Kidney (tissue), 14 donors: Measurements from ENCODE around the gene LUC7L. TPM values are rescaled to one million over a fixed set of nuclear protein-coding genes. Genes with fewer than 3 reads are reported as not detected.

Source experiments
- DNase-seq, 5 donors: peaks; one replicate each; pipeline ENCODE4 v3.0.0-alpha.2; 2013 to 2020
- FAIRE-seq: peaks from 2 replicates; lab custom pipeline; 2012; peaks lifted over from hg19 to GRCh38; lab: Jason Lieb, UNC
- H3K27ac ChIP-seq, 2 donors: one replicate each; pipeline ENCODE4 v1.7.0; 2013; ENCODE audit warnings: low read depth in 2 of 2, low read length in 2 of 2, inconsistent platforms in 1 of 2
- H3K27me3 ChIP-seq: one replicate; pipeline ENCODE4 v1.7.1; 2013; ENCODE audit warnings: low read length, inconsistent platforms; ENCODE audit not compliant: control insufficient read depth, insufficient read depth
- H3K36me3 ChIP-seq, 3 donors: one replicate each; pipeline versions ENCODE4 v1.7.0 to v1.7.1; 2013; ENCODE audit warnings: low read length in 3 of 3, control low read depth in 1 of 3, inconsistent platforms in 1 of 3; ENCODE audit not compliant: insufficient read depth in 3 of 3, control insufficient read depth in 2 of 3
- H3K4me1 ChIP-seq, 3 donors: one replicate each; pipeline versions ENCODE4 v1.7.0 to v1.7.1; 2013; ENCODE audit warnings: low read length in 3 of 3, inconsistent platforms in 1 of 3, low read depth in 1 of 3; ENCODE audit not compliant: control insufficient read depth in 2 of 3, insufficient read depth in 2 of 3
- H3K4me3 ChIP-seq, 3 donors: one replicate each; pipeline versions ENCODE4 v1.7.0 to v1.8.1; 2013; ENCODE audit warnings: low read length in 3 of 3, control low read depth in 1 of 3, inconsistent platforms in 1 of 3
- H3K9ac ChIP-seq, 3 donors: one replicate each; pipeline versions ENCODE4 v1.7.0 to v1.7.1; 2013; ENCODE audit warnings: low read length in 3 of 3, control low read depth in 1 of 3, inconsistent platforms in 1 of 3
- H3K9me3 ChIP-seq, 3 donors: one replicate each; pipeline versions ENCODE4 v1.7.0 to v1.7.1; 2013; ENCODE audit warnings: low read length in 3 of 3, control low read depth in 1 of 3, inconsistent platforms in 1 of 3; ENCODE audit not compliant: control insufficient read depth in 2 of 3, insufficient read depth in 1 of 3
- intact Hi-C: fragments of 100-400 bp; cut with DNase I; formaldehyde crosslinking; loops from one replicate; pipeline ENCODE4 v1.11.1; 2022
- polyA plus RNA-seq: library from polyadenylated mRNA; stranded (reverse); fragments of 350-450 nt; fragmentation: Illumina TruSeq; extraction: RNeasy Lipid Tissue Mini Kit (QIAGEN cat#74804); gene quantifications from one replicate; pipeline ENCODE4 v1.2.3, GENCODE V29; 2014; ENCODE audit warnings: low read depth, low replicate concordance; ENCODE audit not compliant: insufficient read depth
- total RNA-seq: library from RNA; stranded (reverse); fragmentation: NEBNext Ultra II Directional; extraction: Animal tissue kit (Norgen Biotek cat#: 25700); gene quantifications from one replicate; pipeline ENCODE4 v1.2.1, GENCODE V29; 2021
- TF ChIP-seq, protein P1 (sequence below): IDR thresholded peaks from 3 replicates; pipeline ENCODE4 v1.5.1; 2012; ENCODE audit warnings: mild to moderate bottlenecking, moderate library complexity, borderline replicate concordance; ENCODE audit not compliant: insufficient read depth; ENCODE audit errors: extremely low read depth
- donor health status: control.
- donor health status: control.
- donor health status: control.
- donor health status: control.
- donor health status: control.
- donor health status: DM: yes; HTN: yes; CAD: no.
- donor health status: Normal renal cell carcinoma (clear cell type).

LUC7L gene
- total and polyA plus RNA-seq, 2 donors from 2014 or later, result 56.3 to 72.0 TPM

DNA sequence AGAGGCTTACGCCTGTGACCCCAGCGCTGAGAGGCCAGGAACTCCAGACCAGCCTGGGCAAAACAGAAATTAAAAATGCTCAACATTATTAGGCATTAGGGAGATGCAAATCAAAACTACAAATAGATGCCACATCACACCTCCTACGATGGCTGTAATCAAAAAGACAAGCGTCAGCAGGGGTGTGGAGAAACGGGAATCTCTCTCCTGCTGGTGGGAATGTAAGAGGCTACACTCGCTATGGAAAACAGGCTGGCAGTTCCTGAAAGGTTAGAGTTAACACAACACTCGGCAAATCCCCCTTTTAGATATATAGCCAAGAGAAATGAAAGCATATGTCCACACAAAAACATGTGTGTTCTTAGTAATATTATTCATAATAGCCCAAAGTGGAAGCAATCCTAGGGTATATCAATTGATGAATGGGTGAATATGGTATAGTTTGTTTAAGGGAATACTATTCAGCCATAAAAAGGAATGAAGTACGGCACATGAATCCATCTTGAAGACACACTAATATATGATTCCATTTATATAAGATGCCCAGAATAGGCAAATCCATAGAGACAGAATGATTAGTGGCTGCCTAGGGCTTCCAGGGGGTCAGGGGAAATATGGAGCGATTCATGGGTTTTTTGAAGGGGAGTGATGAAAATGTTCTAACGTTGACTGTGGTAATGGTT is 88.9 kb downstream of the LUC7L start:
- no peak for DNase-seq

More for the DNA sequence above, 88.9 kb downstream of the LUC7L start:
- FAIRE-seq, result no peak
- peaks cover 0 to 2% (median 0%) of the 10 kb centered on the region in 3 donors for H3K4me1 ChIP-seq
- intact Hi-C loops, result no loop called here
- H3K4me3 ChIP-seq, result no peak overlapping the region
- H3K27ac ChIP-seq, result no peak overlapping the region
- no peaks in the 10 kb centered on the region for H3K27me3 ChIP-seq
- no peaks in the 10 kb centered on the region for H3K9me3 ChIP-seq
- TF ChIP-seq, protein P1, sequence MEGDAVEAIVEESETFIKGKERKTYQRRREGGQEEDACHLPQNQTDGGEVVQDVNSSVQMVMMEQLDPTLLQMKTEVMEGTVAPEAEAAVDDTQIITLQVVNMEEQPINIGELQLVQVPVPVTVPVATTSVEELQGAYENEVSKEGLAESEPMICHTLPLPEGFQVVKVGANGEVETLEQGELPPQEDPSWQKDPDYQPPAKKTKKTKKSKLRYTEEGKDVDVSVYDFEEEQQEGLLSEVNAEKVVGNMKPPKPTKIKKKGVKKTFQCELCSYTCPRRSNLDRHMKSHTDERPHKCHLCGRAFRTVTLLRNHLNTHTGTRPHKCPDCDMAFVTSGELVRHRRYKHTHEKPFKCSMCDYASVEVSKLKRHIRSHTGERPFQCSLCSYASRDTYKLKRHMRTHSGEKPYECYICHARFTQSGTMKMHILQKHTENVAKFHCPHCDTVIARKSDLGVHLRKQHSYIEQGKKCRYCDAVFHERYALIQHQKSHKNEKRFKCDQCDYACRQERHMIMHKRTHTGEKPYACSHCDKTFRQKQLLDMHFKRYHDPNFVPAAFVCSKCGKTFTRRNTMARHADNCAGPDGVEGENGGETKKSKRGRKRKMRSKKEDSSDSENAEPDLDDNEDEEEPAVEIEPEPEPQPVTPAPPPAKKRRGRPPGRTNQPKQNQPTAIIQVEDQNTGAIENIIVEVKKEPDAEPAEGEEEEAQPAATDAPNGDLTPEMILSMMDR, result no peak
- H3K36me3 ChIP-seq, result no peaks in the 10 kb centered on the region
- no peak overlapping the region for H3K9ac ChIP-seq

Other genes with a start within 250 kb of the LUC7L start
- gene POLR3K, start 175.8 kb downstream of the LUC7L start, total RNA-seq, result 8.8 TPM
- gene POLR3K, start 175.8 kb downstream of the LUC7L start, polyA plus RNA-seq, result 18.5 TPM
- 14.7 TPM for gene SNRNP25, start 175.6 kb downstream of the LUC7L start, total RNA-seq
- 60.3 TPM for gene SNRNP25, start 175.6 kb downstream of the LUC7L start, polyA plus RNA-seq
- 33.1 TPM for gene RHBDF1, start 156.8 kb downstream of the LUC7L start, total RNA-seq
- 12.0 TPM for gene RHBDF1, start 156.8 kb downstream of the LUC7L start, polyA plus RNA-seq
- gene MPG, start 151.2 kb downstream of the LUC7L start, total RNA-seq, result 40.8 TPM
- 54.3 TPM for gene MPG, start 151.2 kb downstream of the LUC7L start, polyA plus RNA-seq
- gene NPRL3, start 90.8 kb downstream of the LUC7L start, total RNA-seq, result 37.8 TPM
- 21.3 TPM for gene NPRL3, start 90.8 kb downstream of the LUC7L start, polyA plus RNA-seq
- gene HBZ, start 76.8 kb downstream of the LUC7L start, total RNA-seq, result not detected
- gene HBZ, start 76.8 kb downstream of the LUC7L start, polyA plus RNA-seq, result not detected
- gene HBM, start 63.5 kb downstream of the LUC7L start, total RNA-seq, result not detected
- not detected for gene HBM, start 63.5 kb downstream of the LUC7L start, polyA plus RNA-seq
- gene HBA2, start 56.6 kb downstream of the LUC7L start, total RNA-seq, result 33.9 TPM
- 11.1 TPM for gene HBA2, start 56.6 kb downstream of the LUC7L start, polyA plus RNA-seq
- 41.1 TPM for gene HBA1, start 52.8 kb downstream of the LUC7L start, total RNA-seq
- 2.6 TPM for gene HBA1, start 52.8 kb downstream of the LUC7L start, polyA plus RNA-seq
- gene HBQ1, start 49.0 kb downstream of the LUC7L start, total RNA-seq, result not detected
- not detected for gene HBQ1, start 49.0 kb downstream of the LUC7L start, polyA plus RNA-seq
- 109 TPM for gene FAM234A, start 5.4 kb upstream of the LUC7L start, total RNA-seq
- gene FAM234A, start 5.4 kb upstream of the LUC7L start, polyA plus RNA-seq, result 65.3 TPM
- 5.9 TPM for gene RGS11, start 46.5 kb upstream of the LUC7L start, total RNA-seq
- 2.5 TPM for gene RGS11, start 46.5 kb upstream of the LUC7L start, polyA plus RNA-seq
- gene ARHGDIG, start 51.1 kb upstream of the LUC7L start, total RNA-seq, result 0.88 TPM
- gene ARHGDIG, start 51.1 kb upstream of the LUC7L start, polyA plus RNA-seq, result not detected
- not detected for gene PDIA2, start 53.7 kb upstream of the LUC7L start, total RNA-seq
- not detected for gene PDIA2, start 53.7 kb upstream of the LUC7L start, polyA plus RNA-seq
- 24.6 TPM for gene AXIN1, start 123.3 kb upstream of the LUC7L start, total RNA-seq
- 9.7 TPM for gene AXIN1, start 123.3 kb upstream of the LUC7L start, polyA plus RNA-seq
- gene MRPL28, start 141.1 kb upstream of the LUC7L start, total RNA-seq, result 59.1 TPM
- gene MRPL28, start 141.1 kb upstream of the LUC7L start, polyA plus RNA-seq, result 201 TPM
- 65.0 TPM for gene PGAP6, start 152.5 kb upstream of the LUC7L start, total RNA-seq
- 144 TPM for gene PGAP6, start 152.5 kb upstream of the LUC7L start, polyA plus RNA-seq
- gene NME4, start 167.8 kb upstream of the LUC7L start, total RNA-seq, result 56.6 TPM
- 100 TPM for gene NME4, start 167.8 kb upstream of the LUC7L start, polyA plus RNA-seq
- 23.8 TPM for gene DECR2, start 172.4 kb upstream of the LUC7L start, total RNA-seq
- gene DECR2, start 172.4 kb upstream of the LUC7L start, polyA plus RNA-seq, result 58.9 TPM
- gene RAB11FIP3, start 196.2 kb upstream of the LUC7L start, total RNA-seq, result 84.9 TPM
- gene RAB11FIP3, start 196.2 kb upstream of the LUC7L start, polyA plus RNA-seq, result 162 TPM